Measurements from ENCODE around the gene TSPAN9.

Gene TSPAN9

GRCh38 chr12:3279415-3279780, 202.2 kb downstream of the TSPAN9 start:
- no peak for DNase-seq (ENCODE audit: low read depth)
- TF ChIP-seq CTCF (IDR thresholded peaks at IDR 0.05; ENCODE audit: control insufficient read depth, extremely low read depth, insufficient read depth) = no peak
- H3K4me3 ChIP-seq (ENCODE audit: low read depth, low read length) = no peak overlapping the region

- no peak for DNase-seq (ENCODE audit: low read depth)
- H3K4me3 ChIP-seq (ENCODE audit: low read depth, low read length) = no peak overlapping the region
- no peak for TF ChIP-seq CTCF (IDR thresholded peaks at IDR 0.05; ENCODE audit: control insufficient read depth, extremely low read depth, insufficient read depth)
Measured at GRCh38 chr12:3279832-3280231, 202.7 kb downstream of the TSPAN9 start.

- no peak overlapping the region for H3K4me3 ChIP-seq (ENCODE audit: low read depth, low read length)
- no peak for DNase-seq (ENCODE audit: low read depth)
- TF ChIP-seq CTCF (IDR thresholded peaks at IDR 0.05; ENCODE audit: control insufficient read depth, extremely low read depth, insufficient read depth) = no peak
Measured at GRCh38 chr12:3280967-3281366, 203.8 kb downstream of the TSPAN9 start.

- no peak overlapping the region for H3K4me3 ChIP-seq (ENCODE audit: low read depth, low read length)
- no peak for DNase-seq (ENCODE audit: low read depth)
- TF ChIP-seq CTCF (IDR thresholded peaks at IDR 0.05; ENCODE audit: control insufficient read depth, extremely low read depth, insufficient read depth) = no peak
Measured at GRCh38 chr12:3281588-3282383, 204.6 kb downstream of the TSPAN9 start.

- H3K4me3 ChIP-seq (ENCODE audit: low read depth, low read length) = no peak overlapping the region
- TF ChIP-seq CTCF (IDR thresholded peaks at IDR 0.05; ENCODE audit: control insufficient read depth, extremely low read depth, insufficient read depth) = no peak
- DNase-seq (ENCODE audit: low read depth) = no peak
Measured at GRCh38 chr12:3282384-3282670, 205.1 kb downstream of the TSPAN9 start.

GRCh38 chr12:3283137-3283680, 206.0 kb downstream of the TSPAN9 start:
- no peak overlapping the region for H3K4me3 ChIP-seq (ENCODE audit: low read depth, low read length)
- no peak for DNase-seq (ENCODE audit: low read depth)
- TF ChIP-seq CTCF (IDR thresholded peaks at IDR 0.05; ENCODE audit: control insufficient read depth, extremely low read depth, insufficient read depth) = no peak

- no peak for TF ChIP-seq CTCF (IDR thresholded peaks at IDR 0.05; ENCODE audit: control insufficient read depth, extremely low read depth, insufficient read depth)
- no peak for DNase-seq (ENCODE audit: low read depth)
- H3K4me3 ChIP-seq (ENCODE audit: low read depth, low read length) = no peak overlapping the region
Measured at GRCh38 chr12:3284405-3284804, 207.2 kb downstream of the TSPAN9 start.

Data from LNCaP clone FGC (cell line).